HFFc6 (cell line): ENCODE data around the gene CALM1. TPM values are rescaled to one million over a fixed set of nuclear protein-coding genes. Genes with fewer than 3 reads are reported as not detected.

Experiments
- DNase-seq: peaks from one replicate; pipeline ENCODE4 v3.0.0-alpha.2; 2018
- H3K27ac Mint-ChIP-seq: 2 replicates; pipeline ENCODE4 v1.8.0; 2020; ENCODE audit warnings: mild to moderate bottlenecking, mixed read lengths
- H3K27me3 Mint-ChIP-seq: 2 replicates; pipeline ENCODE4 v1.8.0; 2021; ENCODE audit warnings: mild to moderate bottlenecking, moderate library complexity, mixed read lengths; ENCODE audit not compliant: insufficient read depth
- H3K36me3 Mint-ChIP-seq: 2 replicates; pipeline ENCODE4 v1.8.0; 2021; ENCODE audit warnings: low read depth, mixed read lengths
- H3K4me1 Mint-ChIP-seq: 2 replicates; pipeline ENCODE4 v1.8.0; 2020; ENCODE audit warnings: low read depth, mixed read lengths
- H3K4me3 Mint-ChIP-seq: 2 replicates; pipeline ENCODE4 v1.8.0; 2020; ENCODE audit warnings: mild to moderate bottlenecking, moderate library complexity, mixed read lengths
- H3K9me3 Mint-ChIP-seq: 2 replicates; pipeline ENCODE4 v1.8.0; 2020; ENCODE audit warnings: mild to moderate bottlenecking, mixed read lengths
- total RNA-seq, 6 experiments: library from RNA; stranded (reverse); fragmentation: NEBNext Ultra II Directional; extraction: Animal tissue kit (Norgen Biotek cat#: 25700); gene quantifications; 2 replicates in 1 of 6; 3 replicates in 5 of 6; pipeline ENCODE4 v1.2.3, GENCODE V29; 2021
- TF ChIP-seq, protein P1 (sequence below): fragments of 200-600 bp; sonication (generic); IDR thresholded peaks from 2 replicates; pipeline ENCODE4 v1.5.0; 2021; ENCODE audit warnings: antibody characterized with exemption, mild to moderate bottlenecking

CALM1 gene
- total RNA-seq, 6 experiments from 2014 or later: 333 to 429 (median 403) TPM

DNA sequence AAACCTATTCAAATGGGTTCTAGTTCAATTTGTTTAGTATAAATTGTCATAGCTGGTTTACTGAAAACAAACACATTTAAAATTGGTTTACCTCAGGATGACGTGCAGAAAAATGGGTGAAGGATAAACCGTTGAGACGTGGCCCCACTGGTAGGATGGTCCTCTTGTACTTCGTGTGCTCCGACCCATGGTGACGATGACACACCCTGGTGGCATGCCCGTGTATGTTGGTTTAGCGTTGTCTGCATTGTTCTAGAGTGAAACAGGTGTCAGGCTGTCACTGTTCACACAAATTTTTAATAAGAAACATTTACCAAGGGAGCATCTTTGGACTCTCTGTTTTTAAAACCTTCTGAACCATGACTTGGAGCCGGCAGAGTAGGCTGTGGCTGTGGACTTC lies 8.3 kb downstream of the CALM1 start:
- Mint-ChIP-seq H3K4me1 (peaks cover 52% of the 10 kb centered on the region), H3K27me3 (peaks cover 2% of the 10 kb centered on the region), H3K9me3 (no peaks in the 10 kb centered on the region), H3K36me3 (peaks cover 59% of the 10 kb centered on the region), H3K27ac (no peak overlapping the region), H3K4me3 (no peak overlapping the region)
- TF ChIP-seq, protein P1, sequence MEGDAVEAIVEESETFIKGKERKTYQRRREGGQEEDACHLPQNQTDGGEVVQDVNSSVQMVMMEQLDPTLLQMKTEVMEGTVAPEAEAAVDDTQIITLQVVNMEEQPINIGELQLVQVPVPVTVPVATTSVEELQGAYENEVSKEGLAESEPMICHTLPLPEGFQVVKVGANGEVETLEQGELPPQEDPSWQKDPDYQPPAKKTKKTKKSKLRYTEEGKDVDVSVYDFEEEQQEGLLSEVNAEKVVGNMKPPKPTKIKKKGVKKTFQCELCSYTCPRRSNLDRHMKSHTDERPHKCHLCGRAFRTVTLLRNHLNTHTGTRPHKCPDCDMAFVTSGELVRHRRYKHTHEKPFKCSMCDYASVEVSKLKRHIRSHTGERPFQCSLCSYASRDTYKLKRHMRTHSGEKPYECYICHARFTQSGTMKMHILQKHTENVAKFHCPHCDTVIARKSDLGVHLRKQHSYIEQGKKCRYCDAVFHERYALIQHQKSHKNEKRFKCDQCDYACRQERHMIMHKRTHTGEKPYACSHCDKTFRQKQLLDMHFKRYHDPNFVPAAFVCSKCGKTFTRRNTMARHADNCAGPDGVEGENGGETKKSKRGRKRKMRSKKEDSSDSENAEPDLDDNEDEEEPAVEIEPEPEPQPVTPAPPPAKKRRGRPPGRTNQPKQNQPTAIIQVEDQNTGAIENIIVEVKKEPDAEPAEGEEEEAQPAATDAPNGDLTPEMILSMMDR: no peak
- no peak for DNase-seq

DNA sequence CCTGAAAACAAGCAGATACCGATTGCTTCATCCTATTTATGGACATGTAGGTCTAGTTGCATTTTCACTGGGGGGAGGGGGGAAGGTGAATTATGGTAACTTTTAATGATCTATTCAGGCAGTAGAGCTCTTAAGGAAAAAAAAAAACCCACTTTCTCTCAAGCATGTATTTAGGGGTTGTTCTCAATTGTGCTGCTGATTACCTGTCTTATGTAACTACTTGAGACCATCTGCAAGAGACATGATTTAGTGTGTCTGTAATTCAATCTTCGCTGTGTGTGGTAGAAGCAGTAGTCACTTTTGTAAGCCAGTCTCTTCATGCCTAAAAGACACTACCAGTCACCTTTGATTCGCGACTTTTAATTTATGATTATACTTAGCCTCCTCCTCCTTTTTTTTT lies 8.9 kb downstream of the CALM1 start:
- DNase-seq: no peak
- peaks cover 51% of the 10 kb centered on the region for H3K4me1 Mint-ChIP-seq
- TF ChIP-seq, protein P1: no peak
- H3K4me3 Mint-ChIP-seq: no peak overlapping the region
- peaks cover 52% of the 10 kb centered on the region for H3K36me3 Mint-ChIP-seq
- H3K9me3 Mint-ChIP-seq: no peaks in the 10 kb centered on the region
- H3K27ac Mint-ChIP-seq: no peak overlapping the region; the same call in 1 of the 2 replicates
- peaks cover 2% of the 10 kb centered on the region for H3K27me3 Mint-ChIP-seq

DNA sequence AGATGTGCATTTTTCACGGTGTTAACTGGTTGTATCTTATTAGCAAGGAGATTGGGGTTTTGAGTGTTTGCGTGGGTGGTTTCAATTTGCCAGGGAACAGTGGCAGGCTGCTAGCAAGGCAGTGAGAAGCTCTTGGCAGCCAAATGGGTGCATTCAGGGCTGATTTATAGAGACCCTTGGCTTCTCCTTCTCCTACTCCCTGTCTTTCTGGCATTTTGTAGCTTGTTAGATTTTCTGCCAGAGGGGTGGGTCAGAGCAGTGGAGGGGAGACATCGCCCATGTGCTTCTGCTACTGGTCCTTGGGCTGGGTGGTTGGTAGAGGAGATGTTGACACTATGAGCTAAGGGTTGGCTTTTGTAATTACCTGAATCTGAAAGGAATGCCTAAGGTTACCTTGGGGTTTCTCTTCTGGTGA lies 9.6 kb downstream of the CALM1 start:
- TF ChIP-seq, protein P1: no peak
- no peak for DNase-seq
- Mint-ChIP-seq H3K4me3 (no peak overlapping the region), H3K27me3 (peaks cover 2% of the 10 kb centered on the region), H3K4me1 (peaks cover 46% of the 10 kb centered on the region), H3K9me3 (no peaks in the 10 kb centered on the region), H3K36me3 (peaks cover 47% of the 10 kb centered on the region), H3K27ac (peak overlapping the region; percentile 33)

DNA sequence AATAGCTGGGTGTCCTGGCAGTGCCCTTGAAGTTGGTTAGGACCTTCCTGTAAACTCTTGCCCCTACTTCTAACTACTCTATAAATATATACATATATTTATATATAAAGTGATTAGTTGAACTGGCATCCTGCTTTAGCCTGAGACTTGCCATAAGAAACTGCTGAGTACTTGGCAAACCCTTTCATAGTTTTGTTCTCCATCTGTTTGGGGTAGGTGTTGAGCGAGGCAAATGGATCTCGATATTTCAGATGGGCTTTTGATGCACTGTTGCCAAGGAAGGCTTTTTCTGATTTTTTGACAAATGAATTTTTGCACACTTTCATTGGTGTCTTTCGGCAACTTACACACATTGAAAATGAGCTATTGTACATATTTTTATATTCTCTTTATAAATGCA lies 10.4 kb downstream of the CALM1 start:
- no peak overlapping the region for H3K27ac Mint-ChIP-seq
- peaks cover 41% of the 10 kb centered on the region for H3K36me3 Mint-ChIP-seq
- no peak overlapping the region for H3K4me3 Mint-ChIP-seq
- no peaks in the 10 kb centered on the region for H3K9me3 Mint-ChIP-seq
- H3K4me1 Mint-ChIP-seq: peaks cover 46% of the 10 kb centered on the region
- H3K27me3 Mint-ChIP-seq: peaks cover 2% of the 10 kb centered on the region
- no peak for DNase-seq
- TF ChIP-seq, protein P1: no peak

DNA sequence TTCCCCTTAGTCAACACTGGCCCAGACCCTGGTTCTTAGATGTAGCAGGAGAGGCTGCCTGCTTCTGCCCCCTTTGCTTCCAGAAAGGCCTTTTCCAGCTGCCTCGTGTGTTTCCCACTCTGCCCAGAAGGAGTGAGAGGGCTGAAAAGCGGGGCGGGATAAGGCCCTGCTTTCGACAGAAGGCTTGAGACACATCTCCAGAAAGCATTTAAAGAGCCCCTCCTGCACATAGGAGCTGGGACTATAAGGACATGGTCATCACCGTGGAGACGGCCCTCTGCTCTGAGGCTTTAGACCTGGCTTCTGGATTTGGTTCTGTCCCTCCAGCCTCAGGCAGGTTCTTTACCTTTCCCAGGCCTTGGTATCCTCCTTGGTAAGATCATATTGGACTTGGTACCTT lies 11.9 kb downstream of the CALM1 start:
- Mint-ChIP-seq H3K4me1 (peaks cover 41% of the 10 kb centered on the region), H3K36me3 (peaks cover 28% of the 10 kb centered on the region), H3K27me3 (peaks cover 2% of the 10 kb centered on the region), H3K4me3 (peak overlapping the region; percentile 44), H3K9me3 (no peaks in the 10 kb centered on the region), H3K27ac (peak overlapping the region; percentile 92)
- TF ChIP-seq, protein P1: no peak
- no peak for DNase-seq
